ENCODE measurements around the gene MKRN2OS.
"Not testable (repeated sequence)": the region's sequence is repeated elsewhere in the genome, so short reads cannot be mapped to it uniquely, and the experiment has no call there.

The MKRN2OS gene

GRCh38 chr3:12560505-12561190, 15.3 kb upstream of the MKRN2OS start:
- DNase-seq, result no peak

GRCh38 chr3:12559520-12559919, 14.2 kb upstream of the MKRN2OS start:
- DNase-seq, result no peak

GRCh38 chr3:12558706-12559105, 13.4 kb upstream of the MKRN2OS start:
- DNase-seq, result no peak

GRCh38 chr3:12557473-12558100, 12.3 kb upstream of the MKRN2OS start:
- DNase-seq, result no peak

- peak; percentile 92 for DNase-seq
Measured at GRCh38 chr3:12556690-12557472, 11.6 kb upstream of the MKRN2OS start, which contains the start of gene MKRN2. Gene MKRN2, plus strand, starts transcription at chr3:12557087. Its CDS starts 64 bp downstream, at chr3:12557151.

GRCh38 chr3:12556314-12556689, 11.0 kb upstream of the MKRN2OS start:
- DNase-seq, result no peak

- DNase-seq, result peak; percentile 48
Measured at GRCh38 chr3:12553921-12554391, 8.7 kb upstream of the MKRN2OS start.

- DNase-seq, result no peak
Measured at GRCh38 chr3:12549971-12550760, 4.9 kb upstream of the MKRN2OS start.

- DNase-seq, result no peak
Measured at GRCh38 chr3:12544652-12545472, 437 bp downstream of the MKRN2OS start.

- DNase-seq, result not testable (repeated sequence)
Measured at GRCh38 chr3:12543497-12543896, 1.8 kb downstream of the MKRN2OS start.

GRCh38 chr3:12541625-12542024, 3.7 kb downstream of the MKRN2OS start:
- no peak for DNase-seq

GRCh38 chr3:12536423-12536822, 8.9 kb downstream of the MKRN2OS start:
- DNase-seq, result no peak

GRCh38 chr3:12532182-12532581, 13.1 kb downstream of the MKRN2OS start:
- no peak for DNase-seq

GRCh38 chr3:12527757-12528143, 17.5 kb downstream of the MKRN2OS start:
- no peak for DNase-seq

- no peak for DNase-seq
Measured at GRCh38 chr3:12522721-12523120, 22.6 kb downstream of the MKRN2OS start.

GRCh38 chr3:12521010-12521409, 24.3 kb downstream of the MKRN2OS start:
- DNase-seq, result no peak

GRCh38 chr3:12518261-12519028, 26.9 kb downstream of the MKRN2OS start:
- no peak for DNase-seq

GRCh38 chr3:12516873-12517272, 28.4 kb downstream of the MKRN2OS start:
- DNase-seq, result no peak

GRCh38 chr3:12515631-12516030, 29.7 kb downstream of the MKRN2OS start:
- no peak for DNase-seq

GRCh38 chr3:12513694-12514446, 31.4 kb downstream of the MKRN2OS start:
- DNase-seq, result no peak

Data from SHP77 treated with DMSO at 0.1 percent for 48 hours (cell line).